GM18502 (cell line): ENCODE measurements around the gene DBF4B.
A peak's percentile ranks its signal among the peaks of the same experiment; 100 is the strongest.
"Not testable (repeated sequence)": the region's sequence is repeated elsewhere in the genome, so short reads cannot be mapped to it uniquely, and the experiment has no call there.

ENCODE experiments used
- ATAC-seq: cut with Tn5 transposase; IDR thresholded peaks from one replicate; pipeline ENCODE4 v1.9.1; 2021; ENCODE audit warnings: mild to moderate bottlenecking; ENCODE audit not compliant: unreplicated experiment, poor library complexity

Gene DBF4B

DNA sequence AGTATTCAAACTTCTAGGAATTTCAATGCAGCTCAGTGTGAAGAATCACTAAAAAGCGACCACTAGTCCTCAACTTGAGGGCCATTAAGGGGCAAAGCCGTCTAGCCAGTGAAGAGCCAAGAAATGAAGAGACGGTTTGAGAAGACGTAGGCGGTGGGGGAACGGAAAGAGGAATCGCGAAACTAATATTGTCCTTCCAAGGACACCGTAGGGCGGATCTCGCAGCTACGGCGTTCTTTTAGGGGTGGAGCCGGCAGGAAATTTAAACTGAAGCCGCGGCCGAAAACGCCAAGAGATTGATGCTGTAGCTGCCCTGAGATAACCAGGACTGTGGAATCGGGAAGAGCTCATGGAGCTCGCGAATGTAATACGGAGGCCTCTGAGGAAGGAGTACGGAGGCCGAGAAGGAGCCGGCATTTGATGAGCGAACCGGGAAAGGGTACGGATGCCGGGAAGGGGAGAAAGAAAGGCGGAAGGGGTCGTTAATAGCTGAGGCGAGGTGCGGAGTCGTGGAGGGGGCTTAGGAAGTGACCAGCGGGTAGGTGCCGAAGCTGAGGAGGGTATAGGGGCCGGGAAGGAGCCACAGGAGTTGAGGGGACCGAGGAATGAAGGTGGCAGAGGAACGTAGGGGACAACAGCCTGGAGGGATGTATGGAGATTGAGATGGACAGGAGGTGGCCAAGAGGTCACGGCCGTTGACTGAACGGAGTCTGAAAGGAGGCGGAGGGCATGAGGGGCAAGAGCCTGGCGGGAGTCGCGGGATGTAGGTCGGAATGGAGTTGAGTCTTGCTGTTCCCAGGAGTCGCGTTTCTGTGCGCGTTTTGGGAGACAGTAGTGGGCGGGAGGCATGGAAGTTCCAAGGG, at the start of gene DBF4B:
DBF4B (plus strand) TSS at position 265 of the 863 bp plus-strand sequence; CDS start at position 421, 156 bp downstream.
- ATAC-seq, result no peak

DNA sequence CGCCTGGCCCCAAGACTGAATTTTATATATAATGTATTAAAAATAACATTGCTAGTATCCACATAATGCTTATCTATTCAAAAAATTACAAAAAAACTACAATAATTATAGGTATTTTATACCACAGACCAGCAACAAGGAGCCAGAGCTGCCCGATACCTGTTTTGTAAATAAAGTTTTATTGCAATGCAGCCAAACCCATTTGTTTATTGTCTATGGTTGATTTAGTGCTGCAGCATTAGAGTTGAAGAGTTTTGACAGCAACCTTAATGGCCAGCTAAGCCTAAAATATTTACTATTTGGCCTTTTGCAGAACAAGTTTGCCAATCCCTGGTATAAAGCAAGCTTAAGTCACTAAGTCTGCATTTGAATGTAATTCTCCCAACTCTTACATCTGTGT, 46.6 kb upstream of the DBF4B start:
- no peak for ATAC-seq

GRCh38 chr17:44663095-44663494, 45.4 kb upstream of the DBF4B start:
- no peak for ATAC-seq

GRCh38 chr17:44664867-44665266, 43.6 kb upstream of the DBF4B start:
- no peak for ATAC-seq

DNA sequence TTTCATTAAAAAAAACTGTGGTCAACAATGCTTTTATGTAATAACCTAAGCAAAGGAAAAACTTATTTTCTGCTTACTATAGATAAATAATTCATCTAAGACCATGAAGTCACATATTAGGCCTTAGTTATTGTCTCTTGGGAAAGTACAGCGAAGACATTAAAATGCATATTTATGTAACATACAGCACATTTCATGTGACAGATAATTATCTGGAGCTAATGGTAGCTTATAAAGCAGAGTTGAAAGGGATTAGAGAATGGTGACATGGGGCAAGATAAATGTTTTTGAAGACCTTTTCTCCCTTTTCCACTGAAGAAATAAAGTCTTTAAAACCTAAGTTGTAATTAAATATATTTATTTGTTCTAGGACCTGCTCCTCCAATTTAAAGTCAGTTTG, 42.5 kb upstream of the DBF4B start:
- no peak for ATAC-seq

GRCh38 chr17:44672479-44673093, 35.9 kb upstream of the DBF4B start:
- no peak for ATAC-seq

GRCh38 chr17:44673893-44674292, 34.6 kb upstream of the DBF4B start:
- ATAC-seq, result no peak

DNA sequence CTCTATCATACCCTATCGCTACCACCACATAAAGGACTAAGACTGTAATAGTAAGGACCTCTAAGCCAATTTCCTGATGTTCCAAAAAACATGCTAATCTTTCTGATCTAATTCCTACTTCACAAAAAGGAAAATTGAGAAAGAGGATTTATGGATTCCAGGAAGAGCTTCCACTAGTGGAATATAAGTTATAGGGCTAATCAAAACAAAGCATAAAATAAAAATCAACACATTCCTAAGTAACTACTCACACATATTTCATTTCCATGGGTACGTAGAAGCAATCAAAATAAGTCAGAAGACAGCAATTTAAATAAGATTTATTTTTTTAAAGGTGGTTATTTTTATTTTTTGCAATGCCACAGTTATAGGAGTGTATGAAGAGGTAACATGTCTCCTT, 31.3 kb upstream of the DBF4B start:
- ATAC-seq, result no peak

- ATAC-seq, result not testable (repeated sequence)
Observed at GRCh38 chr17:44683303-44683702, 25.2 kb upstream of the DBF4B start.

GRCh38 chr17:44687756-44688155, 20.7 kb upstream of the DBF4B start:
- no peak for ATAC-seq

DNA sequence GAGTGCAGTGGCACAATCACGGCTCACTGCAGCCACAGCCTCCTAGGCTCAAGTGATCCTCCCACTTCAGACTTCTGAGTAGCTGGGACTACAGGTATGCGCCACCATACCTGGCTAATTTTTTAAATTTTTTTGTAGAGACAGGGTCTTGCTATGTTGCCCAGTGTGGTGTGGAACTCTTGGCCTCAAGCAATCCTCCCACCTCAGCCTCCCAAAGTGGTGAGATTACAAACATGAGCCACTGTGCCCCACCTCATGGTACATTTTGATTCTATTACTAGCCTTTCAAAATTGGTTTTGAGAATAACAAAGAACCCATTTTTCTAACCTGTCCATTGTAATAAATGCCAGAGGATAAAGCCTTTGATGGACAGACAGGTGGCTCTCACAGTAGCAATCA, 20.3 kb upstream of the DBF4B start:
- no peak for ATAC-seq

- ATAC-seq, result peak; percentile 20
Observed at GRCh38 chr17:44688675-44689476, 19.6 kb upstream of the DBF4B start.

DNA sequence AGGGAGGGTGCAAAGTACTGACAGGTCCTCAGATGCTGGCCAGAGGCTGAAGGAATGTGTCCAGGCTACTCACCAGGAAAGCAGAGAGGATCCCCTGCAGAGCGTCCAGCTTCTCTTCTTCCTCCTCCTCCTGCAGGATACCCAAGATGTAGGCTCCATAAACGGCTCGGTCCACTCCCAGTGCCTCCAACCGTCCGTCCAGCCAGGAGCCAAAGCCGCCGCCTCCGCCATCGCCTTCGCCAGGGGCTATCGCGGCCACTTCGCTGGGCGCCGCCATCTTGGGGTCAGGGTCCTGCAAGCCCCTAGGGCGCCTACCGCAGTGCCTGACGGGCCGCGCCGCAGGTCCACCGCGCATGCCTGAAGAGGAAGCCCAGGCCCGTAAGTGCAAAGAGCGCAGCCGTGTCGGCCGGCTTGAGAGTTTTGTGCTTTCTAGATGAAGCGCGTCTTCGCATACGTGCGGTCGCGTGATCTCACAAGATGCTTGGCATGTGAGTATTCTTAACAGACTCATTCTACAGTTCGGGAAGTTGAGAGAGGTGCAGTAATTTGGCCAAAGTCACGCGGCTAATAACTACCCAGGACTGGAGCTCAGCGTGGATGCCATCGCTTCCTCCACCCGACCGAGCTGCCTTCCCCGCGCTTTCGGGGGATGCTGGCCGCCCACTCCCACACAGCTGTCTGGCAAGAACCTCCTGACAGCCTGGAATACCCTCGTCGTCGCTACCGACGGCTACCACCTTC, 18.8 kb upstream of the DBF4B start, which contains the start of gene CCDC43:
CCDC43 (minus strand) TSS at position 300 of the 741 bp plus-strand sequence; CDS start at position 277, 23 bp downstream.
- peak; percentile 90 for ATAC-seq

DNA sequence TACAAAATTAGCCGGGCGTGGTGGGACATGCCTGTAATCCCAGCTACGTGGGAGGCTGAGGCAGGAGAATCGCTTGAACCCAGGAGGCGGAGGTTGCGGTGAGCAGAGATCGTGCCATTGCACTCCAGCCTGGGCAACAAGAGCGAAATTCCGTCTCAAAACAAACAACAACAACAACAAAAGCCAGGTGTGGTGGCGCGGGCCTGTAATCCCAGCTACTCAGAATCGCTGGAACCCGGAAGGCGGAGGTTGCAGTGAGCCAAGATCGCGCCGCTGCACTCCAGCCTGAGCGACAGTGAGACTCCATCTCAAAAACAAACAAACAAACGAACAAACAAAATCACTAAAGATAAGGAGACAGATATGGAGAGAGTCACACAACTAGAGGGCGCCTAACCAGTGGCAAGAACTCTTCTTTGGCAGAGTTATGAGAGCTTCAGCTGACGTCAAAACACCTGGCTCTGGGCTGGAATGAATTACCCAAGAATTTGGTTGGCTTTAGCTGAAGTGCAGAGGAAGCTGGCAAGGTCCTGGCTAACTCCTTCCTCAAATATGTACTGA, 17.6 kb upstream of the DBF4B start:
- ATAC-seq, result not testable (repeated sequence)

GRCh38 chr17:44693609-44694008, 14.9 kb upstream of the DBF4B start:
- ATAC-seq, result no peak

GRCh38 chr17:44700288-44700687, 8.2 kb upstream of the DBF4B start:
- not testable (repeated sequence) for ATAC-seq

DNA sequence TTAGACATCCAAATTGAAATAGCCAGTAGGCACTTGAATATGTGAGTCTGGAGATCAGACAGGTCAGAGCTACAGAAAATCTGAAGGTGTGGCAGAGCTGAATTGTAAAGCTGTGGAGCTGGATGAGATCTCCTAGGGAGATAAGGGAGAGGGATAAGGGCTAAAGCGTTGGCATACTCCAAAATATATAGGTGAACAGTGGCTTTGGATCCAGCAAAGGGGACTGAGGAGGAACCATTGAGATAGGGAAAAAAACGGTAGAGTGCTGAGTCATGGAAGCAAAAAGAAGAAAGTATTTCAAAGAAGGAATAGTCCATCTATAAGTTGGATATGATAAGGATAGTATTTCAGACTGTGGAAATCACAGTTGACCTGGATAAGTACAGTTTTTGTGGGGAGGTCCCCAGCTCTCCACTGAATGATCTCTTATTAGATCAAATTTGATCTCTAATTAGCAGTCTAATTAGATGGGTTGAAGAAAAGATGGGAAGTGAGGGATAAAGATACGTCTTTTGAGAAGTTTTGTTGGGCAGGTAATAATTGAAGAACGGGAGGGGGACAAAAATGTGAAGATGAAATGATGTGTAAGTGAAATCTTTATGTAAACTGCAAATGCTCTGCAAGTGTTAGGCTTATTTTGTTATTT, 587 bp upstream of the DBF4B start:
- ATAC-seq, result no peak

- ATAC-seq, result no peak
Observed at GRCh38 chr17:44719444-44719843, 11.0 kb downstream of the DBF4B start.

DNA sequence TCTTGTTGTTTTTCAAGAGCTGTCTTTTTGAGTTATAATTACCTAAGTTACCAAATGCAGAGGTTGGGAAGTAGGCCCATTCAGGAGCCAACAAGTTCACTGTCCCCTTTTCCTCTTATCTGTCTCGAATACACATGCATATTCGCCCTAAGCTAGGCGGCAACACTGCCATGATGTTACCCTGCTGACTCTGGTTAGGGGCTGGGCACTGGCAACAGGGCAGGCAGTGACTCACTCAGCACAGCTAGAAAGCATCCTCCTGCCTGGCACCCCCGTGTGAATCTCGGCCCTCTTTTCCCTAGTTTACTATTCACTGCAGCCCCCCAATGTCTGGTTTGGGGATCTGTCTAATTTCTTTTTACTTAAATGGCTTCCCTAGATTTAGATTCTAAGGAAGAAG, 13.8 kb downstream of the DBF4B start:
- ATAC-seq, result no peak
